ACHN (cell line): ENCODE results near the gene MOK.
"Not testable (repeated sequence)": the region's sequence is repeated elsewhere in the genome, so short reads cannot be mapped to it uniquely, and the experiment has no call there.

Experiments
- DNase-seq: peaks from one replicate; pipeline ENCODE4 v3.0.0-alpha.2; 2015
- in situ Hi-C: cut with HindIII; loops from 2 replicates; pipeline ENCODE4 v1.10.0; 2017; ENCODE audit warnings: low sequenced_read_pairs, low pct_ligation_motif_present, low pct_unique_long_range_greater_than_20kb

The MOK gene

DNA sequence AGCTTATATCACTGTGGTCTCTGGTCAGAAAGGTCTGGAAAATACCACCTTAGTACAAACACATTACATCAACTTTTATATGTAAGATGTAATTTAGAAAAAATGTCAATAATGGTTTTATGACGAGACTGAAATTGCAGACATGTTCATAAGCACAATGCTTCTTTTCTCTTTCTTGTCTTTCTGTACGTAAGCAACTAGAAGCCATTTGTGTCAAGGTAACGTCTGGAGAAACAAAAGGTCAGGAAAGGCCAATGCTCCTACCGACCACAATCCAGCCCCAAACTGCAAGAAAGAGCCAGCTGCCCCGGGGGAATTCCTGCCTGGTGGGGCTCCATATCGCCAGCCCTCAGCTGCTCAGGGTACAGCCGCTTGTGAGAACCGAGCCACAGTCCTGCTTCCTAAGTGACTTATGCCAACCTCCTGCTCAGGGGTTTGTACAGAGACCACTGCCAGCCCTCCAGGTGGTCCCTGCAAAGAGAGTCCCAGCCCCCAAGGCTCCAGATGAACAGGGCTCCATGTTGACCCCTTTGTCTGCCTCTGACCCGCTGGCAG, 20.9 kb upstream of the MOK start:
- no peak for DNase-seq
- in situ Hi-C loops, result no loop called here

DNA sequence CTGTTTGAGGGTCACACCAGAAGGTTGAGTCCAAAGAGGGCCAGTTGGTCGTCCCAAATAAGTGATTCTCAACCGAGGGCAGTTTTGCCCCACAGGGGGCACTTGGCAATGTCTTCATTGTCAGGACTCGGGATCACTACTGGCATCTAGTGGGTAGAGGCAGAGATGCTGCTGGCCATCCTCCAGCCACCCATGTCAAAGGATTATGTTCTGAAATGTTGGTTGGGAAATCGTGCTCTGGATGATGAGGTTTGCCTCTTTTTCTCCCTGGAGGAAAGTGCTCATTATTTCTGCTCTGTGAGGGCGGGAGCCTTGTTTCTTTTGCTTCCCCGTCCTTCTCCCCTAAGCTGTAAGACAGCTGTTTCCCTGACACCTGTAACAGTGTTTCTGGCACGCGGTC, 18.1 kb upstream of the MOK start:
- in situ Hi-C loops, result no loop called here
- DNase-seq, result peak; percentile 78

DNA sequence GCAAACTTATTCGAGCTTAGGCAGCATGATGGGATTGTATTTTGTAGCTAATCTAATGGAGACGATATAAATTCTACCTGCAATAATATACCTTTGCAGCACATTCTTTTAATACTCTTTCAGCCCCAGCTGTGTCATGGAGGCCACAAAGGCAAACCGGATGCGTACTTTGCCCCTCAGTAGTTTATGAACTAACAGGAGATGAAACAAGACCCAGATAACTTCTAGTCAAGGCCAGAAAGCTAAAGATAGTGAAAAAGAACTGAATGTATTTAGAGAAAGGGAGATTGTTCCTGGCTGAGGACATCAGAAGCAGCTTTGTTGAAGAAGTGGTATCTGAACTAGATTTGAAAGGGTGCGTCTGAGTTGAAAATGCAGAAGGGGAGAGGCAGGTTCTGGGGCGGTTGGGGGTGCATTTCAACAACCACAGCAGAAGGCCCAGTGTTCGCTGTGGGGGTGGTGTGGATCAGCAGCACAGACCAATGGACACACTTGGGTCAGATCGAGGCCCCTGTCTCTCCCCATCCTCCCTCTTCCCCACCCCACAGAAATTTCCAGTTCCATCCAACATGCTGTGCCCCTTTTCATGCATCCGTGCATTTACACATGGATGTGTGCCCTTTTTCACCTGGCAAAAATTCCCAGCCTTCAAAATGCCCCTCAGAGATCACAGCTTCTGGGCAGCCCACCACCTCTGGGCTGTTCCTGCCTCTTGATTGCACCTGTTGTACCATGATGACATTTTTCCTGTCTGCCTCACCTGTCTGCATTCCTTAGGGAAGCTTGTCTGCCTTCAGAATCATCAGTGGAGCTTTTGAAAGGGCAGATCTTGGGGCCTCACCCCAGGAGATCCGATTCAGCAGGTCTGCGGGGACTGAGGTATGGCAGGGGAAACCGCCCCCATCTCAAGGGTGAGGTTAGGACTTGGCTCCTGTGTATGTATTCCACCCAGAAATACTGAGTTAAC, 16.8 kb upstream of the MOK start:
- in situ Hi-C loops, result no loop called here
- DNase-seq, result no peak

DNA sequence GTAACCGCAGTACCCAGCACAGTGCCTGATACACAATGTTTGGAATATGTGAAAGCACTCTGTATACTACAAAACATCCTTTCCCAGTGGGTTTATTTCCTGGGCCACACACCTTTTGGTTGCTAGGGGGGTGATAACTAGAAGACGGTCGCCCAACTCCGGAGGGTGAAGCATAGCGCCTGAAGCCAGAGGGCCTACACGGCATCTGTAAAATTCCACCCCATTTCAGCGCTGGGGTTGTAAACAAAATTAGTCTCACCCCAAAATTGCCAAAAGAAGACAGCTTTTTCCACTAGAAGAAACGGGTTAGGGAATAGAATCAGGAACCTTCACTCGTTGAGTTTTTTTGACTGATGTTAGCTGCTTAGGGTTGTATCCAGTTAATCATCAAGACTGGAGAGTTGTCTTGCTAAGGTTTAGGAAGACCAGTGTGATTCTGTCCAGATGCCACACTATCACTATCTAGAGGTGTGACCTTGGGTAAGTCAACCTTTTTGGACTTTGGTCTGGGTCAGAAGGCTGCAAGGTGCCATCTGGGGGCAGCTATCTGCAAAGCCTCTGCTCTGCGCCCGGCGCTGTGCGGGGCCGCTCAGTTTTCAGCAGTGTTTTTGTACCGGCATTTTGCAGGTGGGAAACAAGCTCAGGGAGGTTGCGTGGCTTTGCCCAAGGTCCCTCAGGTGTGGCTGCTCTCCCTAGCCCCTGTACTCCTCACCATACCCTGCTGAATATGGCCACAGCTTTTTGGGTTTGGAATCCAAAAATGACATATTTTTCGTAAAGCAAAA, 15.9 kb upstream of the MOK start:
- in situ Hi-C loops, result no loop called here
- no peak for DNase-seq

DNA sequence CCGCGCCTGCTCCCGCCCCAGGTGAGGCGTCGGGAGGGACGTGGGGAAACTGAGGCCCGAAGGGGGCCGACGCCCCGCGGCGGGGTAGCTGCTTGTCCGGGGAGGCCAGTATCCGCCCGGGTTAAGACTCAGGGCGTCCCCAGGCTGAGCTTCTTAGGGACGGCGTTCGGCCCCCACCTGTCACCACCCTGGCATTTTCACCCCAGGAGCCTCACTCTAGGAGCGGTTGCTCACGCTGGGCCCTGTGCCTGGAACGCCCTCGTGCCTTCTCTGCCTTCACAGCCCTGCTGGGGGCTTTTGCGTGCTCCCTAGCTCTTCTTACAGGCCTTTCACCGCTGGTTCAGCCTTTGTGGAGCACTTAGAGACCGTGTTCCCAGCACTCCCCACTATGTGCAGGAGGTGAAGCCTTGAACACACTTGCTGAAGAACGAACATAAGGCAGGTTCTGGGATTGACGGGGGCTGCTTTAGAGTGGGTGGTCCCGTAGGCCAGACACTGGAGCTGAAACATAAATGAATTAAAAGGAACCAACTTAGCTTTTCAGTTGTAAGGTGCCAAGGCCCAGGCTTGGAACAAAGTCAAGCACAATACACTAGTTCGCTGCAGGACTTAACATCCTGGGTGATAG, 15.2 kb upstream of the MOK start:
- in situ Hi-C loops, result no loop called here
- DNase-seq, result peak; percentile 37

DNA sequence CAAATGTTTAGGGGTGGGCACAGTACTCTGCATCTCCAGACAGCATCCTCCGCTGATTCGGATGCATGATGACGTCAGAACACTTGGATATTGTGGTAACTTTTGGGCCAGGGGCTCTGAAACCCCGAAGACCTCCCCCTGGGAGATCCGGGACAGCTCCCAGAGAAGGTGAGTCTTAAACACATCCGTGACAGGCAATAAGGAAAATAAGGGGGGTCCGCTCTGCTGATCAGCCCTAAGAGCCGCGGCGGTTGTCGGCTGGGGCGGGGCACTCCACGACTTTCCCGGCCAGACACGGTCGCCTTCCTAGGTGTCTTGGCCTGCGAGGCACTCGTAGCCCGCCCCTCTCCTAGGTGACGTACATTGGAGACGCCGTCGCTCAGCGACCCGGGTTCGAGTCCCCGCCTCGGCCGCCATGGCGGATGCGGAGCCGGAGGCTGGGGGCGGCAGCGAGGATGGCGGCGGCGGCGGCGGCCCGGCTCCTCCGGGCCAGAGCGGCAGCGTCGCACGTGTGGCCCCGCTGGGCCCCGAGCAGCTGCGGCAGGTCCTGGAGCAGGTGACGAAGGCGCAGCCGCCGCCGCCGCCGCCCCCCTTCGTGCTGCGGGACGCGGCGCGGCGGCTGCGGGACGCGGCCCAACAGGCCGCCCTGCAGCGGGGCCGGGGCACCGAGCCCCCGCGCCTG, 14.5 kb upstream of the MOK start, which contains the start of gene ZNF839:
ZNF839 (plus strand) TSS at position 396 of the 682 bp plus-strand sequence; CDS start at position 416, 20 bp downstream.
- peak; percentile 87 for DNase-seq
- in situ Hi-C loops, result no loop called here

DNA sequence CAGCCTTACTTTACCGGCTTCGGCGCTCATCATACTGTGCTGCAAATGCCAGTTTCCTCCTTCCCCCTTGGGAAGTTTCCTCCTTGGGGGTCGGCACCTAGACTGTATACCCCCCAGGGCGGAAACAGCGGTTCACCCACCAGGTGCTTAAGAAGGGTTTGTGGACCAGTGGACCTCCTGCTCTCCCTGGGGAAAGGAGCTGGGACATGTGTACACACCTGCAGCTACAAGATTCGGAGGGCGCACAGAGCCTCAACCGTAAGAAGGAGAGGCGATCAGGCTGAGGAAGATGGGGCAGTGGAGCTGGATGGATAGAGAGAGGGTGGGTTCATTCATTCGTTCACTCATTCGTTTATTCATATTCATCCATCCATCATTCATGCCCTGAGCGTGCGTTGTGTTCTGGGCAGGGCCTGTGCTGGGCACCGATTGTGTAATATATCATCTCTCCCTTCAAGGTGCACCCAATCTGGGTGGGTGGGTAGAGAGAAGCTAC, 13.9 kb upstream of the MOK start:
- DNase-seq, result no peak
- in situ Hi-C loops, result no loop called here

DNA sequence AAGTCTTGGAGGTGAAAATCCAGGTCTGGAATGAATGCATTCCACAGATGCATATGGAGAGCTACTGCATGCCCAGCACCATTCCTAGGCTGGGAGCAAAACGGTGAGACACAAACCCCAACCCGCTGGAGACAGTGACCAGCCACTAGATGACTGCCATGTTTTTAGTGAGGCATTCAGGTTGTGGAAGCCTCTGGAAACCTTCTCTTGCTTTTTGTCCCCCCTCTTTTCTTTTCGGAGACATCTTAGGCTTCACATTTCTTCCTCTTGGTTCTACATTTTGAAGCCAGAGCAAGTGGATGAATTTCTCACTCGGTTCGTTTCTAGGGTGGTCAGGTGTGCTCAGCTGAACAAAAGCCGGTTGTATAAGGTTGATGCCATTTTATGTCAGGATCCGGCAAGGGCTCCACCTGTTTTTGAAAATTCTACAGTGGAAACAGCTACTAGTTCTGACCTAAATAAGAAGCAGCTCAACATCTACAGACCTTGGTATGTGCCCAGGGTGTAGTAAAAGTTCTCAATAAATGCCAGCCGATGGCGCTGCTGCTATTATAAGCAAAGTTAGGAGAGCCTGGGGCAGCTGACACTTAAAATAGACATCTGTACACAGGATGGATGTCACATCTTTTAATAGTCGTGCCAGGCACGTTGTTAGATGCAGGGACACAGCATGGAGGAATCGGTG, 12.7 kb upstream of the MOK start:
- in situ Hi-C loops, result no loop called here
- peak; percentile 21 for DNase-seq

DNA sequence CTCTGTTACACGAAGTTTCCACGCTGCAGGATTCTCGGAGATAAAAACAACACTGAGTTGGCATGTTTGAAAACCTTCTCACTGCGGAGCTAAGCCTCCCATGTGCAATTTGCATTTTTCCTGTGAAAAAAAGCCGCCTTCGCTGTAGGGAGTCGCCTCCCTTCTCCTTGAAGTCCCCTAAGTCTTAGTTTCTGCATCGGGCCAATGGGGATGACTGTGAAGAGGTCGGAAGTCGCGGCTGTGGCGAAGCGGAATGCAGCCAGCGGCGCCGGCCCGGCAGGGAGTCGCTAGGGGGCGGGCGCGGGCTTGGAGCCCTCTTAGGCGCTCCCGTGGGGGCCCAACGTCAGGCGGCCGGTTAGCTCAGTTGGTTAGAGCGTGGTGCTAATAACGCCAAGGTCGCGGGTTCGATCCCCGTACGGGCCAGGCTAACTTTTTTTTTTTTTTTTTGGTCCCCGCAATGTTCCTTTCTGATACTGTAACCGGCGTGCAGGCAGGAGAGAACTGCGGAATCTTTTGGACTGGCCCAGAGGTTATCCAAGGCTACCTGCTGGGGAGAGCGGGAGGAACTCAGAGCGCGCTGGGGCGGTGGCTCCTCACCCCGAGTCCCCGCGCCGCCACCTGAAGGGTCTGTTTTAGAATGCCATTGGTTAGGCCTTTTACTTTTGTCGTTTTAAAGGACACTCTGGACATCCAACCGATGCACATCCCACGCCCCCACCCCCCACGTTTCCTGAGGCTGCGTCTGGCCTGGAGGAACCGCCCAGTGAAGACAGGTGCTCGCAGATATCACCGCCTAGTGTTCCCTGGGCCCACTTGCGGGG, 12.0 kb upstream of the MOK start:
- DNase-seq, result peak; percentile 86
- in situ Hi-C loops, result no loop called here

DNA sequence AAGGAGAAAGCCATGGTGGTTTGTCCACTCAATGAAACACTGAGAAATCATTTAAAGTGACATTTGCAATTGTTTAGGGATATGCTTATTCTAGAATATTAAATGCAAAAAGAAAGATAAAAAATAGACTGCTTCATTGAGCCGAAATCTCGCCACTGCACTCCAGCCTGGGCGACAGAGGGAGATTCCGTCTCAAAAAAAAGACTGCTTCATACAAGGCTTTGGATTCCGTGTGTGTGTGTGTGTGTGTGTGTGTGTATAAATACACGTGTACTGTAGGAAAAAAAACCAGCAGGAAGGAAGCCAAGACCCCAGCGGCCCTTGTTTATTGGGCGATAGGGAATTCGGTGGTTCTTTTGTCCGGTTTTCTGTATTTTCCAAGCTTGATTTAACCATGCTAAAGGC, 11.4 kb upstream of the MOK start:
- in situ Hi-C loops, result no loop called here

DNA sequence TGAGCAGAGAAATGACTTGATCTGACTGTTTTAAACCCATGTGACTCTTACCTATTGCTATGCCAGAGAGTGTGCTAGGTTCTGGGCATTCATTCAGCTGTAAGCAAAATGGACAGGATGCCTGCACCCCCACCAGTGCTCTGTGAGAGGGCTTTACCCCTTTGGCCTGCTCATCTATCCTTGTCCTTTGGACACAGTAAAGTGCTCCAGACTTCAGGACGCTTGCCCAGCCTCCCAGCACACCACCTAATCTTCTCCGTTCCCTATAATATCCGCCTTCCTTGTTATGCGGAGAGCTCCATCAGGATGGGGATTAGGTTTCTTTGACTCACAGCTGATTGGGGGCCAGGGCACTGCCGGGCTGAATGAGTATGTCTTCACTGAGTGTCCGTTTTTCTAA, 10.2 kb upstream of the MOK start:
- DNase-seq, result no peak
- in situ Hi-C loops, result no loop called here

More for the DNA sequence above, 11.4 kb upstream of the MOK start:
- DNase-seq, result peak; percentile 32

DNA sequence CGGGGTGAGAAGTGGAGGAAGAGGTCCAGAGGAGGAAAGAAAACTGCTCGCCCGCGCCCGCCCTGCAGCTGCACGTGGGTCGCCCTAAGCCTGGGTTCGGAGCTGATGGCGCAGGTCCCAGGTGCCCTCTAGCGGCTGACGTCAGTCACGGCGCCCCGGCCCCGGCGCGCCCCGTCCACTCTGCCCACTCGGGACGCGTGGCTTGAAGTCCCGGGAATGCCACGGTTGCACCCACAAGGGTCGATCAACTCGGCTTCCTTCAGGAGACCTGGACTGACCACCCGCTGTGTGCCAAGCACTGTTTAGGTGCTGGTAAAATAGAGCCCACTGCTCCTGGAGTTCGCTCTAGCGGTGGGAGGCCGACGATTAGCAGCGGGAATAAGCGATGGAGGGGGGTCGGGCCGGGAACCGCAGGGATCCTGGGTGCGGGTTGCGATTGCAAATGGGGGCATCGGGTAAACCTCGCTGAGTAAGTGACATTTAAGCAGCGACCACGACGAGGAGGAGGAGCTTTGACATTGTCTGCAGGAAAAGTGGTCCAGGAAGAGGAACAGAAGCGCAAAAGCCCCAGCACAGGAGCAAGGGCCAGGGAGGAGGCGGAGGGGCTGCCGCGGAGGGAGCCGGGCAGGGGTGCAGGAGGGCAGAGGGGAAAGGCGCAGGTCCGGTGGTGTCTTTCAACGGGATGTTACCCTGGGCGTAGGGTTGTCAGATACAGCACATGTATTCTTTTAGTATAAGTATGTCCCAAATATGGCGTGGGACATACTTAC, 9.5 kb upstream of the MOK start:
- DNase-seq, result peak; percentile 75
- in situ Hi-C loops, result no loop called here

DNA sequence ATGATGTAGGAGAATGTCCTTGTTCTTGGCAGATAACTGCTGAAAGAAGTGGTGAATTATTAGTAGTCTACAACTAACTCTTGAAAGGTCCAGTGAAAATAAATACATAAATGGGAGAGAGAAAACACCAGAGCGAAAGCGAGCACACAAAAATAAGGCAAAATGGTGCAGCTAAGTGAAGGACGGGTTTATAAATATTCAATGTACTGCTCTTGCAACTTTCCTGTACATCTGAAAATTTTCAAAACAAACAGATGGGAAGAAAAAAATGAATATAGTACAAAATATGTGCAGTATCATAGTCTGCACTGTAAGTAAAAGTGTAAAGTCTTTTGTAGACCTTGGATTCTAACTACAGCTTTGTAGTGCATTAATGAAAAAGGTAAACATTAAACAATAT, 1.3 kb downstream of the MOK start:
- no peak for DNase-seq
- in situ Hi-C loops, result no loop called here

DNA sequence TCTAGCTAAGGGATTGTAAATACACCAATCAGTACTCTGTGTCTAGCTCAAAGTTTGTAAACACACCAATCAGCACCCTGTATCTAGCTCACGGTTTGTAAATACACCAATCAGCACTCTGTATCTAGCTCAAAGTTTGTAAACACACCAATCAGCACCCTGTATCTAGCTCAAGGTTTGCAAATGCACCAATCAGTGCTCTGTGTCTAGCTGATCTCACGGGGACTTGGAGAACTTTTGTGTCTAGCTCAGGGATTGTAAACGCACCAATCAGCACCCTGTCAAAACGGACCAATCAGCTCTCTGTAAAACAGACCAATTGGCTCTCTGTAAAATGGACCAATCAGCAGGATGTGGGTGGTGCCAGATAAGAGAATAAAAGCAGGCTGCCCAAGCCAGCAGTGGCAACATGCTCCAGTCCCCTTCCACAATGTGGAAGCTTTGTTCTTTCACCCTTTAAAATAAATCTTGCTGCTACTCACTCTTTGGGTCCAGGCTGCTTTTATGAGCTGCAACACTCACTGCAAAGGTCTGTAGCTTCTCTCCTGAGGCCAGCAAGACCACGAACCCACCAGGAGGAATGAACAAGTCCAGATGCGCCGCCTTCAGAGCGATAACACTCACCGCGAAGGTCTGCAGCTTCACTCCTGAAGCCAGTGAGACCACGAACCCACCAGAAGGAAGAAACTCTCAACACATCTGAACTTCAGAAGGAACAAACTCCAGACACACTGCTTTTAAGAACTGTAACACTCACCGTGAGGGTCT, 6.5 kb downstream of the MOK start:
- DNase-seq, in situ Hi-C loops: not testable (repeated sequence)

DNA sequence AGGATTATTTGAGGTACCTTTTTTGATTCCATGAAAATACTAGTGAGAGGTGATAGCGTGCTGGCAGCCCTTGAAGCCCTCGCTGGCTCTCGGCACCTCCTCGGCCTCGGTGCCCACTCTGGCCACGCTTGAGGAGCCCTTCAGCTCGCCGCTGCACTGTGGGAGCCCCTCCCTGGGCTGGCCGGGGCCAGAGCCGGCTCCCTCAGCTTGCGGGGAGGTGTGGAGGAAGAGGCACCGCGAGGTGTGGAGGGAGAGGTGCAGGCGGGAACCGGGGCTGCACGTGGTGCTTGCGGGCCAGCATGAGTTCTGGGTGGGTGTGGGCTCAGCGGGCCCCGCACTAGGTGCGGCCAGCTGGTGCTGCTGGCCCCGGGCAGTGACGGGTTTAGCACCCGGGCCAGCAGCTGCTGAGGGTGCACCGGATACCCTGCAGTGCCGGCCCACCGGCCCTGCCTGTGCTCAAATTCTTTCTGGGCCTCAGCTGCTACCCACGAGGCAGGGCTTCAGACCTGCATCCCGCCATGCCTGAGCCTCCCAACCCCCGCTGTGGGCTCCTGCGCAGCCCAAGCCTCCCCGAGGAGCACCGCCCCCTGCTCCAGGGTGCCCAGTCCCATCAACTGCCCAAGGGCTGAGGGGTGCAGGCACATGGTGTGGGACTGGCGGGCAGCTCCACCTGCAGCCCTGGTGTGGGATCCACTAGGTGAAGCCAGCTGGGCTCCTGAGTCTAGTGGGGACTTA, 7.4 kb downstream of the MOK start:
- in situ Hi-C loops, result no loop called here
- no peak for DNase-seq
